Osteoblast (primary cell): ENCODE measurements around the gene BSCL2. TPM values are rescaled to one million over a fixed set of nuclear protein-coding genes. Genes with fewer than 3 reads are reported as not detected.
A peak's percentile ranks its signal among the peaks of the same experiment; 100 is the strongest.

Experiments used
- DNase-seq: peaks from one replicate; pipeline ENCODE4 v3.0.0; 2011; ENCODE audit warnings: low spot score, mixed read lengths; ENCODE audit not compliant: insufficient read length; ENCODE audit errors: missing footprints
- H2AFZ ChIP-seq: 2 replicates; pipeline ENCODE4 v1.6.0; 2011; ENCODE audit warnings: mild to moderate bottlenecking, low read length
- H3K27ac ChIP-seq: 2 replicates; pipeline ENCODE4 v1.5.1; 2011; ENCODE audit warnings: mild to moderate bottlenecking, low read depth, low read length, moderate library complexity
- H3K27me3 ChIP-seq: 2 replicates; pipeline ENCODE4 v1.6.0; 2012; ENCODE audit warnings: mild to moderate bottlenecking, control low read depth, inconsistent platforms, low read length, moderate library complexity; ENCODE audit not compliant: insufficient read depth
- H3K36me3 ChIP-seq: 2 replicates; pipeline ENCODE4 v1.5.1; 2011; ENCODE audit warnings: mild to moderate bottlenecking, low read length, control low read depth, moderate library complexity; ENCODE audit not compliant: insufficient read depth
- H3K4me1 ChIP-seq: 2 replicates; pipeline ENCODE4 v1.5.1; 2011; ENCODE audit warnings: mild to moderate bottlenecking, low read length, control low read depth, moderate library complexity; ENCODE audit not compliant: insufficient read depth
- H3K4me2 ChIP-seq: 2 replicates; pipeline ENCODE4 v1.6.0; 2011; ENCODE audit warnings: mild to moderate bottlenecking, low read length; ENCODE audit not compliant: insufficient read depth
- H3K4me3 ChIP-seq: fragments of 200-600 bp; sonication (generic); 3 replicates; pipeline ENCODE4 v1.5.1; 2012; ENCODE audit warnings: mild to moderate bottlenecking, low read length, inconsistent platforms; ENCODE audit not compliant: insufficient read depth
- H3K79me2 ChIP-seq: 2 replicates; pipeline ENCODE4 v1.6.0; 2012; ENCODE audit warnings: mild to moderate bottlenecking, low read length, control low read depth, inconsistent platforms; ENCODE audit not compliant: insufficient read depth
- H3K9me3 ChIP-seq: 2 replicates; pipeline ENCODE4 v1.5.1; 2011; ENCODE audit warnings: low read depth, low read length, control low read depth
- H4K20me1 ChIP-seq: 2 replicates; pipeline ENCODE4 v1.6.0; 2012; ENCODE audit warnings: mild to moderate bottlenecking, low read length, control low read depth; ENCODE audit not compliant: insufficient read depth
- CTCF ChIP-seq: IDR thresholded peaks from 2 replicates; pipeline ENCODE4 v1.5.1; 2011; ENCODE audit warnings: mild to moderate bottlenecking, low read depth, low read length, moderate library complexity; ENCODE audit errors: extremely low read depth
- total RNA-seq: library from RNA; depleted of rRNA; stranded (reverse); fragments of >200 nt; gene quantifications from 2 replicates; pipeline ENCODE4 v1.2.3, GENCODE V29; 2012

Gene BSCL2
- total RNA-seq, 1 donor: 67.7 TPM

- Histone ChIP-seq H4K20me1 (no peaks in the 10 kb centered on the region), H3K4me3 (no peak overlapping the region), H3K36me3 (peaks cover 21% of the 10 kb centered on the region), H3K4me2 (no peak overlapping the region), H3K27me3 (no peaks in the 10 kb centered on the region), H3K4me1 (peaks cover 23% of the 10 kb centered on the region), H3K79me2 (peaks cover 27% of the 10 kb centered on the region), H2AFZ (peak overlapping the region; percentile 16), H3K9me3 (no peaks in the 10 kb centered on the region), H3K27ac (no peak overlapping the region)
- peak; percentile 95 for DNase-seq
- TF ChIP-seq CTCF: peak; percentile 65
Measured at GRCh38 chr11:62680825-62681240, 26.4 kb downstream of the BSCL2 start.

DNA sequence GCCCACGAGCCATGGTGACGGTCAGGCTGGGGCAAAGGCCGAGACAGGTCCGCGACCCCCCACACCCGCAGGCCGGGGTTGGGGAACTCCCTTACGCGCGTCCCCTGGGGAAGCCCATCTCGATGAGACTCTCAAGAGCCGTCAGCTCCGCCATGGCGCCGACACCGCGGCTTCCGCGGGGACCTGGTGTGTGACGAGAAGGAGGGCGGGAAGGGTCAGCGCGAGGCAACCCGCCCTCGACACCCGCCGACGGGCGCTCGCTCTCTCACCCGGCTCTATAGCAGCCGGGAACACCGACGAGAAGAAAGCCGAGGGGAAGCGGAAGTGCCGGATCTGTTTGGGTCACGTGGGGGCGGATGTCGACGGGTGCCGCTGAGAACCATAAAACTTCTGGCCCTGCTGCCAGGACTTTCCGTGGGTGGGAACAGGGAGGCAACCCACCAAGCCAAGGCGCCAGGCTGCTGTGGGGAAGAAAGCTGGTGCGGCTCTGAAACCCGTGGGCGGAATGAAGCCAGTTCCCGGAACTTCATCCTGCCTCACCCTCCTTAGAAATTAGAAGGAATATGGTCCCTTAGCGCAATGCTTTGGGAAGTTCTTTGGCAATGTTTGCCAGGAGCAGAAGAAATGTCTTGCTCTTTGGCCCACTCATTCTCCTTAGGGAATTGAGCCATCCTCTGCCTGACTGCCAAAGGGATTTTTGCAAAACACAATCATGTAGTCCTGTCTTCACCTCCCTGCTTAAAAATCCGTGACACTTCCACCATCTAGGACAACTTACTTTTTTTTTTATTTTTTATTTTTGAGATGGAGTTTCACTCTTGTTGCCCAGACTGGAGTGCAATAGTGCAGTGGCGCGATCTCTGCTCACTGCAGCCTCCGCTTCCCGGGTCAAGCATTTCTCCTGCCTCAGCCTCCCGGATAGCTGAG is 28.2 kb downstream of the BSCL2 start, which contains the start of gene UBXN1:
TSS of gene UBXN1 (minus strand) at position 304 of the 927 bp plus-strand sequence. CDS start at position 154, 150 bp downstream.
- Histone ChIP-seq H3K27ac (peak within 1 kb of the TSS; percentile 84), H3K4me2 (peak within 1 kb of the TSS; percentile 86), H3K27me3 (no peaks in the 10 kb centered on the region), H3K4me1 (peaks cover 23% of the 10 kb centered on the region), H4K20me1 (no peaks in the 10 kb centered on the region), H3K36me3 (peaks cover 26% of the 10 kb centered on the region), H3K9me3 (no peaks in the 10 kb centered on the region), H3K79me2 (peaks cover 32% of the 10 kb centered on the region), H2AFZ (peak within 1 kb of the TSS; percentile 81), H3K4me3 (peak within 1 kb of the TSS; percentile 83)
- no peak for TF ChIP-seq CTCF
- peak; percentile 97 for DNase-seq

DNA sequence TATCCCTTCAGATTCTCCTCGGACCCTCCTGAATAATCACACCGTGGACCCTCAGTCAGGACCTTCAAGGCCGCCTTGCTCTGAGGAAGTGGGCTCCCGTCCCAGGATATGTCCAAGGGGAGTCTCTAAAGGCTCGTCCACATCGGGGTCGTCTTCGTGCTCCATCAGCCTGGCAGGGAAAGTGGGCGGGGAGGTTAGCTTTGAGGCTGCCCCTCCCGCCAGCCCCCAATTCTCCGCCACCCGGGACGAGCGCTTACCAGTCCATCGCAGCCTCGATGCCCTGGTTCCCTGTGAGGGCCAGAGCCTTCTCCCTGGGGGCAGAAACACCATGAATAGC is 28.8 kb downstream of the BSCL2 start:
- Histone ChIP-seq H3K27me3 (no peaks in the 10 kb centered on the region), H4K20me1 (no peaks in the 10 kb centered on the region), H3K79me2 (peaks cover 38% of the 10 kb centered on the region), H3K4me3 (peak overlapping the region; percentile 83), H3K4me2 (peak overlapping the region; percentile 86), H3K27ac (peak overlapping the region; percentile 84), H3K36me3 (peaks cover 32% of the 10 kb centered on the region), H3K4me1 (peaks cover 23% of the 10 kb centered on the region), H3K9me3 (no peaks in the 10 kb centered on the region), H2AFZ (peak overlapping the region; percentile 81)
- TF ChIP-seq CTCF: no peak
- DNase-seq: no peak

DNA sequence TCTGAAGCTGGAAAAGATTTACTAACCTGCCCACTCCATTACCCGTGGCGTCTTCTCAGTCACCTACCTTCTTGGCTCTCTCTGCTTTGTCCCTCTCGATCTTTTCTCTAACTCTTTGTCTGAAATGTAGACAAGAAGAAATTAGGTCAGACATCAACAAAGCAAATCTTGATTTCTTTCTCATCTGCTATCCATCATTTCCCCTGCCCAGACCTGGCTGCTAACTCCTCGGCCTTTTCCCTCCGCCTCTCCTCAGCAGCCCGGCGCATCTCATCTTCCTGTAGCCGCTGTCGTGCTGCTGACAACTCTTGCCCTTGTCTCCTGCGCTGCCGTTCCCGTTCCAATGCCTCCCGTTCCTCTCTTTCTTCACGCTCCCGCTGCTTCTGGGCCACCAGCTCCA is 29.5 kb downstream of the BSCL2 start:
- peaks cover 38% of the 10 kb centered on the region for H3K36me3 ChIP-seq
- H2AFZ ChIP-seq: no peak overlapping the region
- peak overlapping the region; percentile 86 for H3K4me2 ChIP-seq
- TF ChIP-seq CTCF: no peak
- H3K27me3 ChIP-seq: no peaks in the 10 kb centered on the region
- peak overlapping the region; percentile 83 for H3K4me3 ChIP-seq
- peak overlapping the region; percentile 84 for H3K27ac ChIP-seq
- H4K20me1 ChIP-seq: no peaks in the 10 kb centered on the region
- H3K79me2 ChIP-seq: peaks cover 42% of the 10 kb centered on the region
- no peak for DNase-seq
- H3K9me3 ChIP-seq: no peaks in the 10 kb centered on the region
- peaks cover 29% of the 10 kb centered on the region for H3K4me1 ChIP-seq
